Measurements from ENCODE around the gene PIPOX.

Gene PIPOX

GRCh38 chr17:29094101-29094708 is 51.3 kb downstream of the PIPOX start:
- CTCF ChIA-PET: interaction anchor here (1.0 kb wide), 1 partner anchor 18 kb away, joined by 3 read pairs; no protein-coding TSS in a partner anchor
- TF ChIP-seq, protein P1, sequence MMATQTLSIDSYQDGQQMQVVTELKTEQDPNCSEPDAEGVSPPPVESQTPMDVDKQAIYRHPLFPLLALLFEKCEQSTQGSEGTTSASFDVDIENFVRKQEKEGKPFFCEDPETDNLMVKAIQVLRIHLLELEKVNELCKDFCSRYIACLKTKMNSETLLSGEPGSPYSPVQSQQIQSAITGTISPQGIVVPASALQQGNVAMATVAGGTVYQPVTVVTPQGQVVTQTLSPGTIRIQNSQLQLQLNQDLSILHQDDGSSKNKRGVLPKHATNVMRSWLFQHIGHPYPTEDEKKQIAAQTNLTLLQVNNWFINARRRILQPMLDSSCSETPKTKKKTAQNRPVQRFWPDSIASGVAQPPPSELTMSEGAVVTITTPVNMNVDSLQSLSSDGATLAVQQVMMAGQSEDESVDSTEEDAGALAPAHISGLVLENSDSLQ (IDR thresholded peaks at IDR 0.05): no peak
- TF ChIP-seq FOXM1 (IDR thresholded peaks at IDR 0.05; ENCODE audit: borderline replicate concordance): no peak
- TF ChIP-seq HDGF (IDR thresholded peaks at IDR 0.05; ENCODE audit: borderline replicate concordance): no peak
- TF ChIP-seq NFRKB (IDR thresholded peaks at IDR 0.05): no peak
- TF ChIP-seq LEF1 (IDR thresholded peaks at IDR 0.05; ENCODE audit: borderline replicate concordance): no peak
- no peak for TF ChIP-seq L3MBTL2 (conservative IDR thresholded peaks at IDR 0.05)

DNA sequence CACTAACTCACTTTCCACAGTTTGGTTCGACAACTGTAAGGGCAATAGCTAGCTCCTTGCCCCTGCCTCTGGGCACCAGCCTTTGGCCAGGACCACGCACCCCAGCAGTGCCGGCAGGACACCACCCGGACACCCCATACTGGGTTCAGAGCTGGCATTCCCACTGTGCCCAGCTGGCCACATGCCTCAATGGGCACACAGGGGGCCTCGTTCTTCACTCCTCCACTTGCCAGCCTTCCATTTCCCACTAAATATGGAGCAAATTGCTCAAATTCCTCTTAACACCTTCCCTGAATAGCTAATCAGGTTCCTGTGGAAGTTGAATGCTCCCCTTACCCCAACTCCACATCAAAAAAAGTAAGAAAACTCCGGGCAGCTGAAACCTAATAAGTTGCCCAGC is 52.5 kb downstream of the PIPOX start:
- TF ChIP-seq FOXK2 (IDR thresholded peaks at IDR 0.05) (no peak), ZNF384 (IDR thresholded peaks at IDR 0.05) (no peak), BHLHE40 (IDR thresholded peaks at IDR 0.05; ENCODE audit: borderline replicate concordance) (no peak)
- TF ChIP-seq, protein P1 (IDR thresholded peaks at IDR 0.05): no peak
- no peak for DNase-seq (ENCODE audit: extremely low spot score)
- POLR2A ChIA-PET: no interaction called here
- CTCF ChIA-PET: no interaction called here

More at GRCh38 chr17:29094101-29094708, 51.3 kb downstream of the PIPOX start:
- POLR2A ChIA-PET: interaction anchor here (0.9 kb wide), 1 partner anchor 9 kb away, joined by 3 read pairs; no protein-coding TSS in a partner anchor
- no peak for DNase-seq (ENCODE audit: extremely low spot score)

DNA sequence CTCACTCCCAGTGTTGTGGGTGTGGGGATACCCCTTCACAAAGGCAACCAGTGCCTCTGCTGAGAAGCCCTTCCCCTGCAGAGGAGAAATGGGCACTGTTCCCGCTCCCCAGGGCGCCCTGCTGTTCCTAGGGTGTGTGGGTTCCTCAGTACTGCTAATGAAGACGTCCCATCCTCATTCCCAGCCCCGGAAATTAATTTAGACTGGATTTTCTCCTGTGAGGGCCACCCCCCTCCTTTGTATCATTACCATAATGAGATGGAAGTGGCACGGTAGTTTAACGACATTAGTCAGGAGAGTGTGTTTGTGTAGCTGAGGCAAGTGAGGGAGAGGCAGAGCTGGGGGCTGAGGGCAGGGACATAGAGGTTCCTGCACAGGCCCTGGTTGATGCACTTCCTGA is 53.2 kb downstream of the PIPOX start:
- POLR2A ChIA-PET: no interaction called here
- TF ChIP-seq ARNT (IDR thresholded peaks at IDR 0.05) (no peak), HDGF (IDR thresholded peaks at IDR 0.05; ENCODE audit: borderline replicate concordance) (no peak), CTBP1 (IDR thresholded peaks at IDR 0.05; ENCODE audit: borderline replicate concordance) (no peak), LEF1 (IDR thresholded peaks at IDR 0.05; ENCODE audit: borderline replicate concordance) (no peak), SUZ12 (IDR thresholded peaks at IDR 0.05) (no peak)
- CTCF ChIA-PET: no interaction called here
- no peak for DNase-seq (ENCODE audit: extremely low spot score)

DNA sequence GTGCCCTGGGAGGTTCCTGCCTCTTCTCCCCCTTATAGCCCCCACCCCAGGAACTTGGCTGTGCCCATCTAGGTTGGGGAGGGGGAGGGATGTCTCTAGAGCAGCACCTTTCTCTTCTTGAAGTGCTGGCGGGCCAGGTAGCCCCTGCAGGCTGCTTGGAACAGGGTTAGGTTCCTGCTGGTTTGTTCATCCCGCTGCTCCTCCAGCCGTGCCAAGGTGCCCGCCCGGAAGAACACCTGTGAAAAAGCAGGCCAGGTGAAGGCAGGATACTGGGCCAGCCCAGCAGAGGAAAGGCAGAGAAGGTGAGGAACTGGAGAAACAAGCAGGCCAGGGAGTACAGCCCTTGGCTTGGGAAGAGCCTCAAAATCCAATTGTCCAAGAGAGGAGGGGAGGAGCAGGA is 56.6 kb downstream of the PIPOX start:
- ChIA-PET CTCF (no interaction called here), POLR2A (no interaction called here)
- TF ChIP-seq, protein P1 (IDR thresholded peaks at IDR 0.05): no peak
- TF ChIP-seq ARNT (IDR thresholded peaks at IDR 0.05): no peak
- TF ChIP-seq SUZ12 (IDR thresholded peaks at IDR 0.05): no peak
- no peak for TF ChIP-seq NFRKB (IDR thresholded peaks at IDR 0.05)
- TF ChIP-seq ZNF384 (IDR thresholded peaks at IDR 0.05): no peak
- TF ChIP-seq SP1 (IDR thresholded peaks at IDR 0.05): no peak
- no peak for TF ChIP-seq ELF4 (IDR thresholded peaks at IDR 0.05)
- no peak for TF ChIP-seq BHLHE40 (IDR thresholded peaks at IDR 0.05; ENCODE audit: borderline replicate concordance)
- TF ChIP-seq HDGF (IDR thresholded peaks at IDR 0.05; ENCODE audit: borderline replicate concordance): no peak
- TF ChIP-seq CTBP1 (IDR thresholded peaks at IDR 0.05; ENCODE audit: borderline replicate concordance): no peak
- TF ChIP-seq LEF1 (IDR thresholded peaks at IDR 0.05; ENCODE audit: borderline replicate concordance): no peak
- no peak for TF ChIP-seq L3MBTL2 (conservative IDR thresholded peaks at IDR 0.05)
- no peak for TF ChIP-seq FOXA1 (IDR thresholded peaks at IDR 0.05)
- TF ChIP-seq TARDBP (IDR thresholded peaks at IDR 0.05): no peak
- DNase-seq (ENCODE audit: extremely low spot score): no peak

DNA sequence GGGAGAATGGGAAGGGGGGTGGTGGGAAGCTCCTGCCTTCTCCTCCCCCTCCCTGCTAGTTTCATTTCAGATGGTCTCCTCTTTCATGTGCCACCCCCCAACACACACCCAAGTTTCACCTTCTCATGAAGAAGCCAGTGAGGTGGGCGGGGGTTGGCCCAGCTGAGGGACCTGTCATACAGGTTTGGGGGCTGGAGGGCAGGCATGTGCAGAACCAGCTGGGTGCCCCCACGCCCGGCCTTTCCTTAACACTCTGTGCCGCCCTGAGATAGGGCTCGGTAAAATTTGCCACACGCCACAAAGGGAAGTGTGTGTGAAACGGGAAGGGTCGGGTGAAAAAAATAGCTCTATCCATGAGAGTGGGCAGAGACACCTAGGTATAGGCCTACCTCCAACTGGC is 57.4 kb downstream of the PIPOX start:
- POLR2A ChIA-PET: no interaction called here
- CTCF ChIA-PET: interaction anchor here (1.0 to 1.7 kb wide), 3 partner anchors 11 to 135 kb away, joined by 5 to 9 read pairs (median 6); no protein-coding TSS in a partner anchor
- TF ChIP-seq FOXA1 (IDR thresholded peaks at IDR 0.05): no peak
- no peak for TF ChIP-seq ELF4 (IDR thresholded peaks at IDR 0.05)
- no peak for TF ChIP-seq ARNT (IDR thresholded peaks at IDR 0.05)
- TF ChIP-seq SP1 (IDR thresholded peaks at IDR 0.05): no peak
- TF ChIP-seq FOXK2 (IDR thresholded peaks at IDR 0.05): no peak
- TF ChIP-seq SUZ12 (IDR thresholded peaks at IDR 0.05): no peak
- TF ChIP-seq TARDBP (IDR thresholded peaks at IDR 0.05): no peak
- TF ChIP-seq L3MBTL2 (conservative IDR thresholded peaks at IDR 0.05): no peak
- TF ChIP-seq CTBP1 (IDR thresholded peaks at IDR 0.05; ENCODE audit: borderline replicate concordance): no peak
- TF ChIP-seq HDGF (IDR thresholded peaks at IDR 0.05; ENCODE audit: borderline replicate concordance): no peak
- no peak for TF ChIP-seq LEF1 (IDR thresholded peaks at IDR 0.05; ENCODE audit: borderline replicate concordance)
- no peak for TF ChIP-seq BHLHE40 (IDR thresholded peaks at IDR 0.05; ENCODE audit: borderline replicate concordance)
- no peak for TF ChIP-seq NFRKB (IDR thresholded peaks at IDR 0.05)
- no peak for TF ChIP-seq ZNF384 (IDR thresholded peaks at IDR 0.05)
- no peak for TF ChIP-seq FOXM1 (IDR thresholded peaks at IDR 0.05; ENCODE audit: borderline replicate concordance)
- TF ChIP-seq, protein P1 (IDR thresholded peaks at IDR 0.05): no peak
- DNase-seq (ENCODE audit: extremely low spot score): no peak

DNA sequence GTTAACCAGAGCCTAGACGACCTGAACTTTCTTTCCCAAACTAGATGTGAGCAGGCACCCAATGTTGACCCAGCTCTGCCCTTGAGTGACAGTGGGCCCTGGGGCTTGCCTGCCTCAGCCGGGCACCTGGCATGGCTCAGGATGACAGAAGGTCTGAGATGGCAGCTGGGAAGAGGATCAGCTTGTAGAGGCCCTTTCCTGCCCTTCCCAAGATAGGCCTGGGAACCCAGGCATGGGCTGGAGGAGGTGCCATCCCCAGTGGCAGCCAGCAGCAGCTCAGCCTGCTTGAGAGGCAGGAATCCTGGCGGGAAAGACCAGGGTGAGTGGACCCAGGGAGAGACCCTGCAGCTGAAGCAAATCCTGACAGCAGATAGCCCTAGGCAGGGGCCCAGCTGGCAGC is 59.1 kb downstream of the PIPOX start:
- no peak for DNase-seq (ENCODE audit: extremely low spot score)
- ChIA-PET POLR2A (no interaction called here), CTCF (interaction anchor here (0.6 to 1.7 kb wide), 5 partner anchors 10 to 506 kb away, joined by 3 to 9 read pairs (median 3); no protein-coding TSS in a partner anchor)
- TF ChIP-seq FOXK2 (IDR thresholded peaks at IDR 0.05): no peak
- no peak for TF ChIP-seq LEF1 (IDR thresholded peaks at IDR 0.05; ENCODE audit: borderline replicate concordance)

All from HEK293T (cell line).